GM04504 (cell line): ENCODE data around the gene SECTM1.
A peak's percentile ranks its signal among the peaks of the same experiment; 100 is the strongest.
"Not testable (repeated sequence)": the region's sequence is repeated elsewhere in the genome, so short reads cannot be mapped to it uniquely, and the experiment has no call there.

Experiments used
- DNase-seq: peaks from one replicate; pipeline ENCODE4 v3.0.0-alpha.2; 2012; ENCODE audit warnings: low read depth

SECTM1 gene

DNA sequence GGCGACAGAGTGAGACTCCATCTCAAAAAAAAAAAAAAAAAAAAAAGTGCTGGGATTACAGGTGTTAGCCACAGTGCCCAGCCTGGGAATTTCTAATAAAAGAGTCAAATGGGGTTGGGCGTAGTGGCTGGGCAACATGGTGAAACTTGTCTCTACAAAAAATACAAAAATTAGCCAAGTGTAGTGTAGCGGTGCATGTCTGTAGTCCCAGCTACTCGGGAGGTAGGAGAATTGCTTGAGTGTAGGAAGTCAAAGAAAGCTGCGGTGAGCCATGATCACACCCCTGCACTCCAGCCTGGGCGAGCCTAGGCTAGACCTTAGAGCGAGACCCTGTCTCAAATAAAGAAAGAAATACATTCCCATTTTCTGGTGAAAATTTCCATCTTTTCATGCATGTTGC is 35.6 kb upstream of the SECTM1 start:
- DNase-seq: no peak

DNA sequence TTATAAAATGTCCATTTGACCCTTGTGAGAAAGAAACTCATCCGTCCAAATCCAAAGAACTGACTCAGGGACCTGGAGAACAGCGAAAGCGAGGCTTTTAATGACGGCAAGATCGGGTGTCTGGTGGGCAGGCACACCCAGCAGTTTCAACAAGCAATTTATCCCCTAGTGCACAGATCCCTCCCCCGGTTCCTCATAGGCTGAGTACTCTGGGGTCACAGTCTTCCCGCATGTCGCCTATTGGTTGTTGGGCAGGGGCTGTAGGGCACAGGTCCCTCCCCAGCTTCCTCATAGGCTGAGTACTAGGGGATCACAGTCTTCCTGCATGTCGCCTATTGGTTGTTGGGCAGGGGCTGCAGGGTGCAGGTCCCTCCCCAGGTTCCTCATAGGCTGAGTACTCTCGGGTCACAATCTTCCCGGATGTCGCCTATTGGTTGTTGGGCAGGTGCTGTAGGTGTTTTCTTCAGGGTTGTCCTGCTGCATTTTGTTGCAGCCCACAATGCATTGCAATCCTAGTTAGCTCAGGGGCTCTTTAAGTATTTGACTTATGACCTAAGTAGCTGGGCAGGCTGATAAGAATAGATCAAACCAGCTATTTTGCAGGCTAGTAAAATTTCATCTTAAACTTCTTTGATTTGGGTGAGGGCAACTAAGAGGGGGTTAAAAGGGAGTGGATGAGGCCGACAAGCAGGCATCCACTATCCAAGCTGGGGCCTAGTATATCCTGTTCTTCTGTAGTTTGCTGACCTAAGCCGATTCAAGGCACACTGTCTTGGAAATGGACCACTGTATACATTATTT is 34.4 kb upstream of the SECTM1 start:
- DNase-seq: no peak

DNA sequence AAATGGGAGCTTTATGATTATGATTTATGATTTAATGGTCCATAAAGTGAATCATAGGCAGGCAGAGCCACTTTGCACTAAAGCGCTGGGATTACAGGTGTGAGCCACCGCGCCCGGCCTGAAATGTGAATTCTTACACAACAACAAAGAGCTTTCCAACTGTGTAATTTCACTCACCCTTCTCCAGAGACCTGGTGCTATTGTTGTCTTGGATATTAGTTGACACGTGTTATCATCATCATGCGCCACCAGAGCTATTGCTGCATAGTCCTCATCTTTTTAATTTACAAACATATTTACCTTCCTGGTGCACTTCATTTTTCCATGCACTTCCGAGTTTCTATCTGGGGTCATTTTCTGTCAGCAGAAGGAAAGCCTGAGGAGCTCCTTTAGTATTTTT is 33.2 kb upstream of the SECTM1 start:
- DNase-seq: no peak

DNA sequence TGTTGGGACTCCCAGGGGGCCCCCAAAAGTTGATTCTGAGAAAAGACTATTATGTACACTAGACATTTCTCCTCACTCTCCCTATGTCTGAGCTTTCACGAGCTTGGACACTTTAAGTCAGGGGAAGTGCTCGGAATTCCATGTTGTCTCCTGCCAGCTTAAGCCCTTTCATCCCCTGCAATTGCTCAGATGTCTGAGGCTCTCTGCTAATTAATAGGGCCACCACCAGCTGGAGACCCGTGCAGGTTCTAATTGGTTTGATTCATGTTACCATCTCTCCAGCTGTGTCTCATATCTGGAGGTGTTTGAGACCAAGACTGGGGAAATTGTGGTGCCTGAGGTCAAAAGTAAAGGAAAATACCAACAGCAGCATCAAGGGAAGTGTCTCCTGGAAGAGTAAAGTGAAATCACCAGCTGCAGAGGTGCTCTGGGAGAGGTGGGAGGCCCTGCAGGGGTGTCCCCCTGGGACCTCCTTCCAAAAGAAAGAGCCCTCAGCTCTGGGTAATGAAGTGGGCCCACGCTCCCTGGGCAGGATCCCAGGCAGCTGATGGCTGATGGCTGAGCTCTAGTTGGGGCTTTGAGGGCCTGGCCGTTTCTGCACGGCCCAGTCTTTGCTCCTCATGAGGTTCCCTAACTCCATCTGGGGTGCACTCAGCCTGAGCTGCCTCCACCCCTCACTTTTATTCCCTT is 32.2 kb upstream of the SECTM1 start:
- no peak for DNase-seq

DNA sequence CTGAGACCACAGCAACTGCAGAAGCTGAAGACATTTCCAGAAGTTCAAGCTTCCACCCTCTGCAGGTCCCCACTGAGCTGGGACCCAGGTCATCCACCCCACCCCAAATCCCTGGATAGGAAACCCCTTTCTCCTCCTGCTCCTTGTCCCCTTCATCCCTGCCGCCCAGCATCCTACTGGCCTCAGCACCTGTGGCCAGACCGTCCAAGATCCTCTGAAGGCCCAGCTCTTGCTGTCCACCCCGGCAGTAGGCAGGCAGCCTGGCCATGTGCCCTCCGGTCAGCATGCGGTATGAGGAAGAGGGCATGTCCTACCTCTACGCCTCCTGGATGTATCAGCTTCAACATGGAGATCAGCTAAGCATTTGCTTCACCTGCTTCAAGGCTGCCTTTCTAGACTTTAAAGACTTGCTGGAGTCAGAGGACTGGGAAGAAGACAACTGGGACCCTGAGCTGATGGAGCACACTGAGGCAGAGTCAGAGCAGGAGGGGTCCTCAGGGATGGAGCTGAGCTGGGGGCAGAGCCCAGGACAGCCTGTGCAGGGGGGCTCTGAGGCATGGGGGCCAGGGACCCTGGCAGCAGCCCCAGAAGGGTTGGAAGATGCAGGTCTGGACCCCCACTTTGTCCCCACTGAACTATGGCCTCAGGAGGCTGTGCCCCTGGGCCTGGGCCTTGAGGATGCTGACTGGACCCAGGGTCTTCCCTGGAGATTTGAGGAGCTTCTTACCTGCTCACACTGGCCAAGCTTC is 28.5 kb upstream of the SECTM1 start:
- DNase-seq: no peak

DNA sequence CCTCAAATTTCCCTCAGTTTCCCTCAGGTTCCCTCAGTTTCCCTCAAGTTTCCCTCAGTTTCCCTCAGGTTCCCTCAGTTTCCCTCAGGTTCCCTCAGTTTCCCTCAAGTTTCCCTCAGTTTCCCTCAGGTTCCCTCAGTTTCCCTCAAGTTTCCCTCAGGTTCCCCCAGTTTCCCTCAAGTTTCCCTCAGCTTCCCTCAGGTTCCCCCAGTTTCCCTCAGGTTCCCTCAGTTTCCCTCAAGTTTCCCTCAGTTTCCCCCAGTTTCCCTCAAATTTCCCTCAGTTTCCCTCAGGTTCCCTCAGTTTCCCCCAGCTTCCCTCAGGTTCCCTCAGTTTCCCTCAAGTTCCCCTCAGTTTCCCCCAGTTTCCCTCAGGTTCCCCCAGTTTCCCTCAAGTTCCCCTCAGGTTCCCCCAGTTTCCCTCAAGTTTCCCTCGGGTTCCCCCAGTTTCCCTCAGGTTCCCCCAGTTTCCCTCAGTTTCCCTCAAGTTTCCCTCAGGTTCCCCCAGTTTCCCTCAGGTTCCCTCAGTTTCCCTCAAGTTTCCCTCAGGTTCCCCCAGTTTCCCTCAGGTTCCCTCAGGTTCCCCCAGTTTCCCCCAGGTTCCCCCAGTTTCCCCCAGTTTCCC is 26.0 kb upstream of the SECTM1 start:
- not testable (repeated sequence) for DNase-seq

DNA sequence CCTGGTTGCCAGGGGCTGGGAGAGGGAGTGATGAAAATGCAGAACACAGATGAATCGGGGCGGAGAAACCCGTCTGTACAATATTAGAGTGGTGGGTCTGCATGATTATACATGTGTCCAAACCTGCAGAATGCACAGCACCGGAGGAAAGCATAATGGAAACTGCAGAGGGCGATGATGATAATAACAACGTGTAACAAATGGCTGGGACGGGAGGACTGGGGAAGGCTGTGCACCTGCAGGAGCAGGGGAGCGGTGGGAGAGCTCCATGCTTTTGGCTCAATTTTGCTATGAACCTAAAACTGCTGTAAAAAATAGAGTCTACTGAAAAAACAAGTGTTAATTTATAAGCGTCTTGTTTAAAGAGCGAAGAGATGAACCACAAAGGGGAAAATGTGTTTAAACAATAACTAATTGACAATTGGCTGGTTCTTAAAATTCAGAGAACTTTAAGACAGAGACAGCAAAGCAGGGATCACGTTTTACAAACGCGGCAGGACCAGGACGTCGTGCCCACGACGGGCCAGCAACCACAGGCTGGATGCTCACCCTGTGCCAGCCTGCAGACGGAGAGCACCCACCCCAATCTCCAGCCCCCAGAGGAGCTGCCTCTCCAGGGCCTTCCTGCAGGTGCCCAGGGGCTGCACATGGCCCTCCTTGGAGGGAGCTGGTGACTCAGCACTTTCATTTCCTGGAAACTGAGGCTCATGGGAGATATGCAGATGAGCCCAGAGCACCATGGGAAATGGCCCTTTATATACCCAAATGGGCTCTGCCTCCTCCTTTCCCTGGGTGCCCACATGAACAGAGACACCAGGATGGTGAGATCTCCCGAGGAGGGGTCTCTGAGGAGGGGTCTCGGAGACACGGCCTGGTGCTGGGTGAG is 25.1 kb upstream of the SECTM1 start, which contains the start of gene TEX19:
Gene TEX19, plus strand, starts transcription at position 783 of the 886 bp plus-strand sequence. CDS start 2,904 bp downstream, outside the sequence.
- DNase-seq: no peak

DNA sequence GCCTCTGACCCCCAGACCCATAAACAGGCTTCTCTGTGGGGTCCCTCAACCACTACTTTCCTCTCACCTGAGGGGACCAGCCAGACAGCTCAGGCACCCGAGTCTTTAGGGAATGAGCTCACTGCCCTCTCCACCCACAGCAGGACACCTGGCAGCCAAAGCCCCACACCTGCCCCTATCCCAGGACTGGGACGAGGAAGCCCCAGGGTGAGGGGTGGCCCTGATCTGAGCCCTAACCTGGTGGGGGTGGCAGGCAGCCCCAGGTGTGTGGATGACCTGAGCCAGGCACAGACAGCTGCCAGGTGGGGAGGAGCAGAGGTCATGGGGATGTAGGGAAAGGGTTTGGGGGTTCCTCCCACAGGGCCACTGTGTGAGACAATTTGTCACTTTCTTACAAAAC is 23.8 kb upstream of the SECTM1 start:
- no peak for DNase-seq

DNA sequence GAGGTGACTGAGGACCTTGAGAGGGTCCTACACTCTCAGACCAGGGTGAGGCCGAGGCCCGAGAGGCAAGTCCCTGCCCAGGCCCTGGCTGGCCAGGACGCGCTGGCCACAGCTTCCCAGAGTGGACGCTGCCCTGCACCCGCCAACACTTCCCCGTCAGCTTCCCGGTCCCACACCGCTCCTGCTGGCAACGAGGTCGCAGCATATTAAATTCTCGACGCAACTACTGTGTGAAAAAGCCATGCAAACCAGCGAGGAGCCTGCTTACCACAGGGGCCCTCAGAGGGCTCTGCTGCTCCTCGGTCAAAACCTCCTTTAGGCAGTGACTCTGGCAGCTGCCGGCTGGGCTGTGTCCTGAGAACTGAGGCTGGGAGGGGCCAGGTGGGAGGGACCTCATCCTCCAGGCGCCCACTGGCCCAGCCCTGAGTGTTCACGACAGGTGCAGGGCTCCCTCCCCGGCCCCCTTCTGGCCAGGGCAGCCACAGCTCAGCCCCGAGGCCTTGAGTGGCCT is 23.3 kb upstream of the SECTM1 start:
- DNase-seq: no peak

DNA sequence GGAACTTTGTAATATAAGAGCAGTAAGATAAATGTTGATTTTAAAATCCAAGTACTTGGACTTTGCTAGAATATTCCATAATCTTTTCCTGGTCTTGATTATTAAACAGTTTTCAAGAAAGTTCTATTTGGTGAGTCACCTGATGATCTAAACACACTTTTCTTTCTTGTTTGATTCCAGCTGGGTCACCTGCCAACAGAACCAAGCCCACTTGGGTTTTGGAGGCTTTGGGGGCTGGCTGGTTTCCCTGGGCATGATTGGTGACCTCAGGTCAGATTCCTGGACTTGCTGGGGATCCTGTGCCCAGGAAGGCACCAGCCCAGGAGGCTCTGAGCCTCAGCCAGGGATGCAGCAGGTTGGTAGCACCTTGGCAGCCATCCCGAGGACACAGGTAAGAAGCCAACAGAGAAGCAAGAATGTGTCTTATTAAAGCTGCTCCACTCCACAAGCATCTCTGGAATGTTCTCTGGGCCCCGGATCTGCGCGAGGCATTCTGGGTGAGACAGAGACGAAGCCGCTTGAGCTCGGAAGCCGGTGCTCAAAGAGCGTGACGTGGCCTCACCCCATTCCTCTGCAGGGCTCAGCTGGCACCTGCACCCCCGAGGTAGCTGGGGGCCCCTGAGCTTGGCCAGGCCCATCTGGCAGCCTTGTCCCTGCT is 22.3 kb upstream of the SECTM1 start:
- no peak for DNase-seq

DNA sequence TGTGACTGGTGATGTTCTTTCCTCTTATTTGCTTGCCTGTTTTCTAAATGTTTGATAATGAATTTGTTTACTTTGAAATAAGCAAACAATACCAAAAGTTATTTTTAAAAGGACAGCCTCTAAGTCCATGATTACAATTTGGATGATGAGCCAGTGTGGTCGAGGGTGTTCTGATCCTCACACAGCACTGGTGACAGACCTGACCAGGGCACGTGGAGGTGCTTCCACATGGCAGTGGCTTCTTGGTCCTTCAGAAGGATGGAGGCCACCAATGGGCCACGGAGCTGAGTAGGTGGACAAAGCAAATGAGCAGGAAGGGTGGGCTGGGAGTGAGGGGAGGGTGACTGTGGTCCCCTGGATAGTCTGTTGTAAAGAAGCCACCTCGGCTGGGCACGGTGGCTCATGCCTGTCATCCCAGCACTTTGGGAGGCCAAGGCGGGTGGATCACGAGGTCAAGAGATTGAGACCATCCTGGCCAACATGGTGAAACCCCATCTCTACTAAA is 21.3 kb upstream of the SECTM1 start:
- DNase-seq: no peak

DNA sequence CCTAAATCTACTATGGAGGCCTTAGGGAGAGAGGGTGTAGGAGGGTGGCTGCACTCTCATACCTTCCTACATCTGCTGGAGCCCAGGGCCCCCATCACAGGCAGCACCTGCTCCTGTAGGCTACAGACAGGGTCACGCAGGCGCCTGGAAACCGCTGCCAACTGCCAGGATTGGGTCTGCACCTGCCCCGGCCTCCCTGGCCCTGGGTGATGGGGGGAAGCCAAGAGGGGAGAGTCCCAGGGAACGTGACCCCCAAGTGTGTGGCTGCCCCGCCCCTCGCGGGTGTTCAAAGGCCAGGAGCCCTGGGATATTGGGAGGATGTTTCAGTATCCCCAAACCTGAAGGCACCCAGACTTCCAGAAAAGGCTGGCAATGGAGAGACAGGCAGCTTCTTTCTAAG is 19.9 kb upstream of the SECTM1 start:
- no peak for DNase-seq

DNA sequence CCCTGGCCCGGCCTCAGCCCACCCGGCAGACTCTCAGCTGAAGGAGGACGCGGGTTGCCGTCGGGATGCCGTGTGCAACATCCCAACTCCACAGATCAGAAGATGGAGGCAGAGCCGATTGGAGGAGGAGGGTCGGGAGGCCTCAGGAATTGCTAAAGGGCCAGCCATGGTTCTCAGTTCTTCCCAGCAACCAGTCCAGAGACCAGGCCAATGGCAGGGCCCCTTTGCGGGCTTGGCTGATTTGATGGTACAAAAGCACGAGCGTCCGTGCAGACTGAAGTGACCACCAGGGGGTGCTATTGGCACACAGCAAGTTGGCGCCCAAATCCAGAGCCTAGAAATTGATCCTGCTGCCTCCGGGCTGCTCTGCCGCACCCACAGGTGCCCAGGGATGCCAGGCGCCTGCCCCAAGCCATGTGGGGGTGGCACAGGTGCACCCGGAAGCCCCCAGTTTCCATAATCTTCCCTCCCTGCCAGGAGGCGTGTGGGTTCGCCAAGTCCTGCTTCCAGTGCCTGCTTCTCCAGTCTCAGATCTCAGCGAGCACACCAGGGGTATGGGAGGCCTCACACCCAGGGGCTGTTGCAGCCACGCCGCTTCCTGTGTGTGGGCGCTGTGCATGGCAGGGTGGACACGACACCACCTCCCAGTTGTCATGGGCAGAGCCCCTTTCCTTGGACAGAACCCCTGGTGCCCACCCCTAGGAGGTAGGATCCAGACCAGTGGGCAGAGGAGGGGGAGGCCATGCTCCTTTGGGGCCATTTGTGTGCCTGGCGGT is 18.3 kb upstream of the SECTM1 start:
- peak; percentile 59 for DNase-seq

DNA sequence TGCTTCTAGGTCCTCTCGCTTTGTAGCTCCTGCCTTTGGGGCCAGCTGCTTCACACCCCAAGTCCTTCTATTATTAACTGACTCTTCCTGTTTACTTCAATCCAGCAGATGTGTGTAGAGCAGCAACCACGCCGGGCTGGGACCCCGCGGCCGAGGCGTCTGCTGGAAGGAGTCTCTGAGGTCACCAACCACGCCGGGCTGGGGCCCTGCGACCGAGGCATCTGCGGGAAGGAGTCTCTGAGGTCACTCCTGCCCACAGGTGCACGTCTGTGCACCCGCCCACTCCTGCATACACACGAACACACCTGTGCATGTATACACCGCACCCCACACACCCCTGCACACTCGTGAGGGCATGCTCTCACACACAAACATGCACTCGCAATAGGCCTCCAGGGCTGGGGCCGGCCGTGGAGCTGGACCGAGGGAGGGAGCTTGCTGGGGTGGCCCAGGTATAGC is 17.7 kb upstream of the SECTM1 start:
- no peak for DNase-seq

DNA sequence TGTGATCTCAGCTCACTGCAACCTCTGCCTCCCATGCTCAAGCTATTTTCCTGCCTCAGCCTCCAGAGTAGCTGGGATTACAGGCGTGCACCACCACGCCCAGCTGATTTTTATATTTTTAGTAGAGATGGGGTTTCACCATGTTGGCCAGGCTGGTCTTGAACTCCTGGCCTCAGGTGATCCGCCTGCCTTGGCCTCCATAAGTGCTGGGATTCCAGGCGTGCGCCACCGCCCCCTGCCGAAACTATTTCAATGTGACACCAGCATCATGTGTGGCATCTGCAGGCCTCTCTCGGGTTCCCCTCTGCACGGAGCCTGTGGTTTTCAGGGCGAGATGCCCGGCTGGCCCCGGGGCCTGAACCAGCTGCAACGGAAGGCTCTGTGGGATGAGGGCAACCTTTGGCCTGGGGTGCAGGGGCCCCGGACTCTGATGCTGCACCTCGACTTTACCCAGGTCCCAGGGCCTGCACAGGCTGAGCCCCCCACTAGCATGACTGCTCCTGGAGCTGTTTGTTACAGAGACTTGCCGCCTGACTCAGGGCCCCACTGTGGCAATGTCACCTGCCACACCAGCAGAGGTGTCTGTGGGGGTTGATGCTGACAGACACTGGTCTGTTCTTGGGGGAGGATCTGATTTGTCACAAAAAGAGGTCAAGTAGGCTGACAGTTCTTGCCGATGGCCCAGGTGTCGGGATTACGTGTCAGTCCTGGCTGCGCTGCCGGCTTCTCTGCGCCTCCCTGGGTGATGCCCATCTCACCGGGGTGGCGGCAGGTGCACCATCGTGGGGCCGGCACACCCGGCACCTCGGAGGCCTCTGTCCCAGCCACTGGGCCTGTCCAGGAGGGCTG is 16.8 kb upstream of the SECTM1 start:
- DNase-seq: no peak

DNA sequence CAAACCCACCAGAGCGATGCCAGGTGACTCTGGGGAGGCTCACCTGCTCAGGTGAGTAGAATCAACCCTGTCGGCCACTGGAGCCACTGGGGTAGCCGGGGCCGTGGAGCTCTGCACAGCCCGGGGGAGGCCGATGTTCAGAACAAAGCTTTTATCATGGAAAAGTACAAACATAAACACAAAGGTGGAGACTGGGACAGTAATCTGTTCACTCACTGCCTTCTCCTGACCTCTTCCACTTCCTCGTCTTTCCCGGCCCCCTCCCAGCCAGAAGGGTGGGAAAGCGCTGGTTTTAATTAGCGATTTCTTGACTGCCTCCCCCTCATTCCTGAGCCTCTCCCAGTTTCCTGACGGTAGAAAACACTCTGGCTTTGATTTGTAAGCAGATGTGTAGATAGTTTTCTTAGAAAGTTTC is 15.7 kb upstream of the SECTM1 start:
- peak; percentile 58 for DNase-seq

DNA sequence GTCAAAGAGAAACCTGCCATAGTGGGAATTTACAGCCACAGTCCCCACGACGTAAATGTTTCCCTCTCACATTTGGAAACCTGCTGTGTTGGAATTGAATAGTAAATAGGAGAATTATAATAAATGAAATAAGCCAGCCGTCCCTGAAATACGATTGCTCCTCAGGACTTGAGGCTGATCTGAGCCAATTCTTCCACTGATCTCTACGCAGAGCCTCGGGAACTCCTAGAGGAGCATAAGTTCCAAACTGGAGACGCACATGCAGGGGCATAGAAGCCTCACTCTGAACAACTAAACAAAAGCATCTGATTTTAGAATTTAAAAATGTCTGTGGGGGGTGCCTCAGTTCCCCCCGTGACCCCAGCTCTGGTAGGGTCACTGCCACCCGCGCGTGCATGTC is 15.3 kb upstream of the SECTM1 start:
- DNase-seq: no peak

DNA sequence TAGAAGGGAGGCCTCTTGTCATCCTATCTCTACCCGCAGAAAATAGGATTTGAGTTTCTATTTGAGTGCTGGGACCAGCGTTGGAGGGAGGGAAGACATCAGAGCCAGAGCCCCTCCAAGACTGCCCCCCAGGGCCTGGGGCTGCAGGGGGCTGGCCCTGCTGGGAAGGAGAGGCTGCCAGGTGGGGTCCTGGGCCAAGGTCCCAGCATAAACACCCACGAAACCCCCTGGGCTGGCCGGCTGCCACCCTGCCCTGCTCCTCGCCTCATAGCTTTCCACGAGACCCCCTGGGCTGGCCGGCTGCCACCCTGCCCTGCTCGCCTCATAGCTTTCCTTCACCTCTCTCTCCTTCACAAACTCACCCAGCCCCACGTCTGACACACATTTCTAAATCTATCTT is 14.9 kb upstream of the SECTM1 start:
- no peak for DNase-seq

DNA sequence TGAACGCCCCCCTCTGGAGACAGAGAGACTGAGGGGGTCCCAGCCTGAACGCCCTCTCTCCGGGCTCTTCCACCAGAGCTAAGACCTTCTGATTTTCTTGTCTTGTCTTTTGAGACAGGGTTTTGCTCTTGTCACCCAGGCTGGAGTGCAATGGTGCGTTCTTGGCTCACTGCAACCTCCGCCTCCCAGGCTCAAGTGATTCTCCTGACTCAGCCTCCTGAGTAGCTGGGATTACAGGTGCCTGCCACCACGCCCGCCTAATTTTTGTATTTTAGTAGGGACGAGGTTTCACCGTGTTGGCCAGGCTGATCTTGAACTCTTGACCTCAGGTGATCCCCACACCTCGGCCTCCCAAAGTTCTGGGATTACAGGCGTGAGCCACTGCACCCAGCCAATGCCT is 14.4 kb upstream of the SECTM1 start:
- DNase-seq: not testable (repeated sequence)
